SK-N-SH (cell line): ENCODE measurements around the gene FAM117B. TPM values are rescaled to one million over a fixed set of nuclear protein-coding genes. Genes with fewer than 3 reads are reported as not detected.

Experiments
- CTCF ChIA-PET: fragments of 300-600, 350-600 bp; formaldehyde crosslinking; extraction: SDS; loops from one replicate; lab custom pipeline; 2021; lab: Yijun Ruan, JAX
- POLR2A ChIA-PET: fragments of 350-600 bp; sonication (Branson Sonifier 250); formaldehyde crosslinking; extraction: SDS; loops from one replicate; lab custom pipeline; 2020; ENCODE audit warnings: antibody characterized with exemption, inconsistent platforms; lab: Yijun Ruan, JAX
- DNase-seq: peaks from one replicate; pipeline ENCODE4 v3.0.0; 2012
- H2AFZ ChIP-seq: fragments of 200-600 bp; sonication (generic); 2 replicates; pipeline ENCODE4 v1.8.1; 2016; ENCODE audit warnings: antibody characterized with exemption, mild to moderate bottlenecking, low read depth
- H3F3A ChIP-seq: fragments of 200-600 bp; sonication (generic); replicated peaks from 2 replicates; pipeline ENCODE3; 2016; ENCODE audit warnings: antibody characterized with exemption, mild to moderate bottlenecking; ENCODE audit not compliant: insufficient read depth
- H3K27ac ChIP-seq, 2 experiments: fragments of 200-500 bp in 1 of 2; fragments of 200-600 bp in 1 of 2; sonication (Bioruptor generic) in 1 of 2; sonication (generic), shearing (Covaris generic) in 1 of 2; 2 replicates each; pipeline versions ENCODE4 v1.5.1 to v1.6.1; 2014 to 2016; ENCODE audit warnings: low read depth in 2 of 2, inconsistent platforms in 1 of 2, low read length in 1 of 2, mild to moderate bottlenecking in 1 of 2, mixed read lengths in 1 of 2
- H3K27me3 ChIP-seq: fragments of 200-600 bp; sonication (generic), shearing (Covaris generic); 2 replicates; pipeline ENCODE4 v1.6.1; 2016; ENCODE audit warnings: mixed run types; ENCODE audit not compliant: insufficient read depth
- H3K36me3 ChIP-seq, 2 experiments: fragments of 200-500 bp in 1 of 2; fragments of 200-600 bp in 1 of 2; sonication (Bioruptor generic) in 1 of 2; sonication (generic) in 1 of 2; replicated peaks in 1 of 2; 2 replicates each; pipeline versions ENCODE3 to v1.5.1; 2014 to 2016; ENCODE audit warnings: low read length in 1 of 2, mild to moderate bottlenecking in 1 of 2; ENCODE audit not compliant: insufficient read depth in 2 of 2, control insufficient read depth in 1 of 2
- H3K4me1 ChIP-seq, 2 experiments: fragments of 200-500 bp in 1 of 2; fragments of 200-600 bp in 1 of 2; sonication (Bioruptor generic) in 1 of 2; sonication (generic), shearing (Covaris generic) in 1 of 2; 2 replicates each; pipeline versions ENCODE4 v1.5.1 to v1.6.1; 2014 to 2016; ENCODE audit warnings: low read depth in 1 of 2, low read length in 1 of 2, mixed run types in 1 of 2; ENCODE audit not compliant: insufficient read depth in 2 of 2, control insufficient read depth in 1 of 2
- H3K4me2 ChIP-seq: fragments of 200-600 bp; sonication (generic), shearing (Covaris generic); 2 replicates; pipeline ENCODE4 v1.6.1; 2017; ENCODE audit warnings: mixed run types
- H3K4me3 ChIP-seq, 2 experiments: fragments of 200-500 bp in 1 of 2; fragments of 200-600 bp in 1 of 2; sonication (Bioruptor generic) in 1 of 2; sonication (generic), shearing (Covaris generic) in 1 of 2; 2 replicates each; pipeline versions ENCODE4 v1.5.1 to v1.8.1; 2014 to 2016; ENCODE audit warnings: low read depth in 2 of 2, inconsistent platforms in 1 of 2, low read length in 1 of 2, mild to moderate bottlenecking in 1 of 2, mixed read lengths in 1 of 2, moderate library complexity in 1 of 2
- H3K79me2 ChIP-seq: fragments of 200-600 bp; sonication (generic); 2 replicates; pipeline ENCODE4 v1.8.1; 2017; ENCODE audit warnings: mild to moderate bottlenecking; ENCODE audit not compliant: insufficient read depth
- H3K9ac ChIP-seq: fragments of 200-600 bp; sonication (generic); 2 replicates; pipeline ENCODE4 v1.6.1; 2017; ENCODE audit warnings: mixed run types
- H3K9me2 ChIP-seq: fragments of 200-600 bp; sonication (generic); 2 replicates; pipeline ENCODE4 v1.6.1; 2017; ENCODE audit warnings: mixed run types
- H3K9me3 ChIP-seq: fragments of 200-600 bp; sonication (generic); 2 replicates; pipeline ENCODE4 v1.6.1; 2017; ENCODE audit warnings: mixed run types, mild to moderate bottlenecking, moderate library complexity
- H4K20me1 ChIP-seq: fragments of 200-600 bp; sonication (generic); 2 replicates; pipeline ENCODE4 v1.6.1; 2017; ENCODE audit warnings: mild to moderate bottlenecking, mixed run types; ENCODE audit not compliant: insufficient read depth
- CHD2 ChIP-seq: fragments of 150-350 bp; IDR thresholded peaks from 2 replicates; pipeline ENCODE4 v1.6.1; 2018; ENCODE audit warnings: low read length; ENCODE audit not compliant: partially characterized antibody
- CTCF ChIP-seq: fragments of 200-600 bp; sonication (generic); IDR thresholded peaks from 2 replicates; pipeline ENCODE4 v1.6.1; 2017; ENCODE audit warnings: antibody characterized with exemption, mild to moderate bottlenecking, moderate library complexity
- ELF1 ChIP-seq: IDR thresholded peaks from 2 replicates; pipeline ENCODE4 v1.4.0; 2012
- FOSL2 ChIP-seq: IDR thresholded peaks from 2 replicates; pipeline ENCODE4 v1.4.0; 2012; ENCODE audit warnings: low read depth, mild to moderate bottlenecking, moderate library complexity, borderline replicate concordance
- FOXJ3 ChIP-seq: sonication (generic); formaldehyde crosslinking; IDR thresholded peaks from 2 replicates; pipeline ENCODE4 v1.5.1; 2020; ENCODE audit warnings: mild to moderate bottlenecking, missing genetic modification reagents
- FOXM1 ChIP-seq: IDR thresholded peaks from 2 replicates; pipeline ENCODE4 v1.4.0; 2012; ENCODE audit warnings: low read depth, mild to moderate bottlenecking
- MAX ChIP-seq: IDR thresholded peaks from 2 replicates; pipeline ENCODE4 v1.4.0; 2012; ENCODE audit warnings: low read depth
- NRF1 ChIP-seq: IDR thresholded peaks from 2 replicates; pipeline ENCODE4 v1.6.1; 2012; ENCODE audit warnings: low read depth, mild to moderate bottlenecking, low read length
- PBX3 ChIP-seq: IDR thresholded peaks from 2 replicates; pipeline ENCODE4; 2012
- POLR2AphosphoS5 ChIP-seq: IDR thresholded peaks from 2 replicates; pipeline ENCODE4 v1.6.1; 2012; ENCODE audit warnings: low read depth, low read length
- RFX5 ChIP-seq: IDR thresholded peaks from 2 replicates; pipeline ENCODE4 v1.6.1; 2012; ENCODE audit warnings: mild to moderate bottlenecking, improper control_type of control experiment, low read length
- TCF12 ChIP-seq: IDR thresholded peaks from 2 replicates; pipeline ENCODE4 v1.4.0; 2012
- USF1 ChIP-seq: IDR thresholded peaks from 2 replicates; pipeline ENCODE4 v1.4.0; 2012; ENCODE audit warnings: low read depth, borderline replicate concordance
- YY1 ChIP-seq: IDR thresholded peaks from 2 replicates; pipeline ENCODE4 v1.4.0; 2012; ENCODE audit warnings: low read depth, mild to moderate bottlenecking
- WGBS: methylation state at CpG from one replicate; pipeline ENCODE4 v1.1.6; 2017; ENCODE audit warnings: low lambda C conversion rate; 5-methylcytosine and 5-hydroxymethylcytosine counted together
- polyA plus RNA-seq, 3 experiments: library from polyadenylated mRNA; depleted of rRNA; stranded (reverse); fragments of >200 nt; gene quantifications; 2 replicates each; pipeline ENCODE4 v1.2.3, GENCODE V29; 2012

The FAM117B gene
- polyA plus RNA-seq, 1 of the 3 experiments (the other 2 are of a cell fraction), result 0.90 TPM

- H3K79me2 ChIP-seq, result peaks cover 6% of the 10 kb centered on the region; the same call in 1 of the 2 replicates
- no peaks in the 10 kb centered on the region for H4K20me1 ChIP-seq
- no peaks in the 10 kb centered on the region for H3K4me1 ChIP-seq
- no peak overlapping the region for H3K4me3 ChIP-seq
- no peak overlapping the region for H3K4me2 ChIP-seq
- no peak overlapping the region for H3K9ac ChIP-seq
- no peaks in the 10 kb centered on the region for H3K27me3 ChIP-seq
- ChIA-PET CTCF (interaction anchor here (1.4 kb wide), 1 partner anchor 9 kb away, joined by 3 read pairs; no protein-coding TSS in a partner anchor), POLR2A (no interaction called here)
- 94% methylated on average over 2 of the region's 2 CpGs for WGBS
- no peaks in the 10 kb centered on the region for H3K36me3 ChIP-seq
- H3K27ac ChIP-seq, result no peak overlapping the region
- H3F3A ChIP-seq, result no peaks in the 10 kb centered on the region
- H3K9me3 ChIP-seq, result no peaks in the 10 kb centered on the region
- no peaks in the 10 kb centered on the region for H3K9me2 ChIP-seq
- H2AFZ ChIP-seq, result no peak overlapping the region
- TF ChIP-seq TCF12 (no peak), CTCF (no peak), USF1 (no peak), FOXJ3 (CRISPR knock-in tag) (no peak)
- no peak for DNase-seq
Observed at GRCh38 chr2:202660796-202661195, 26.0 kb downstream of the FAM117B start.

GRCh38 chr2:202669841-202670240 lies 35.1 kb downstream of the FAM117B start:
- POLR2A ChIA-PET, result interaction anchor here (0.6 kb wide), 1 partner anchor 19 kb away, joined by 3 read pairs; no protein-coding TSS in a partner anchor

More at GRCh38 chr2:202669841-202670240, 35.1 kb downstream of the FAM117B start:
- H3K4me2 ChIP-seq, result peak overlapping the region; percentile 10; the same call in 1 of the 2 replicates
- no peak overlapping the region for H3K4me3 ChIP-seq
- peaks cover 0 to 7% of the 10 kb centered on the region in 2 experiments; a peak in 1 of 4 replicates for H3K4me1 ChIP-seq
- H3K9me2 ChIP-seq, result no peaks in the 10 kb centered on the region
- H3K79me2 ChIP-seq, result no peaks in the 10 kb centered on the region
- H3K27me3 ChIP-seq, result no peaks in the 10 kb centered on the region
- TF ChIP-seq MAX, result no peak
- TF ChIP-seq FOSL2, result no peak
- TF ChIP-seq FOXJ3 (CRISPR knock-in tag), result no peak
- no peak for TF ChIP-seq ELF1
- TF ChIP-seq RFX5, result no peak
- TF ChIP-seq FOXM1, result no peak
- no peak for TF ChIP-seq PBX3
- TF ChIP-seq POLR2AphosphoS5, result no peak
- no peak for TF ChIP-seq YY1
- no peak for TF ChIP-seq USF1
- no peak for TF ChIP-seq CHD2
- no peak for TF ChIP-seq NRF1
- CTCF ChIA-PET, result interaction anchor here (1.1 kb wide), 1 partner anchor 81 kb away, joined by 4 read pairs; no protein-coding TSS in a partner anchor
- H3F3A ChIP-seq, result no peaks in the 10 kb centered on the region
- H3K9ac ChIP-seq, result no peak overlapping the region
- no peak for DNase-seq
- no peak overlapping the region for H2AFZ ChIP-seq
- 100% methylated on average over 1 of the region's 1 CpG for WGBS
- no peaks in the 10 kb centered on the region for H3K36me3 ChIP-seq
- H4K20me1 ChIP-seq, result no peaks in the 10 kb centered on the region
- 0 out of 4 replicates have a peak overlapping the region, but pooled peaks of 1 of the 2 experiments have one; percentile 19 for H3K27ac ChIP-seq
- H3K9me3 ChIP-seq, result no peaks in the 10 kb centered on the region
